K562 (cell line): ENCODE data around the gene CCDC116. TPM values are rescaled to one million over a fixed set of nuclear protein-coding genes. Genes with fewer than 3 reads are reported as not detected.

Source experiments
- ATAC-seq: fragments of 200-7000 bp; cut with Tn5 transposase; 3 replicates; pipeline ENCODE4 v1.9.1; 2020; ENCODE audit warnings: moderate library complexity
- BruUV-seq: library from RNA; stranded (reverse); fragments of 400-500 nt; replicated peaks from 2 replicates; lab custom pipeline; 2021; lab: Mats Ljungman, UMichigan
- CTCF ChIA-PET: fragments of 300-600 bp; formaldehyde crosslinking; extraction: SDS; loops from one replicate; lab custom pipeline; 2021; ENCODE audit warnings: low intra/inter-chr PET ratio; lab: Yijun Ruan, JAX
- POLR2A ChIA-PET: fragments of 300-600, 350-650 bp; sonication (Branson Sonifier 250); formaldehyde crosslinking; extraction: SDS; loops from one replicate; lab custom pipeline; 2021; ENCODE audit warnings: antibody characterized with exemption, inconsistent platforms; lab: Yijun Ruan, JAX
- DNase-seq, 4 experiments: peaks; one replicate each; pipeline versions ENCODE4 v3.0.0 to v3.0.0-alpha.2; 2011 to 2018; ENCODE audit warnings: low spot score in 3 of 4, mixed read lengths in 3 of 4; ENCODE audit errors: extremely low read depth in 1 of 4
- FAIRE-seq: peaks from 2 replicates; lab custom pipeline; 2011; peaks lifted over from hg19 to GRCh38; lab: Jason Lieb, UNC
- H2AFZ ChIP-seq: 2 replicates; pipeline ENCODE4 v1.6.0; 2011; ENCODE audit warnings: low read depth, low read length, control low read depth, inconsistent platforms
- H3K27ac ChIP-seq: fragments of 200-600 bp; 3 replicates; pipeline ENCODE4 v1.8.0; 2011; ENCODE audit warnings: low read depth, mild to moderate bottlenecking, control low read depth, inconsistent platforms, low read length, moderate library complexity, mixed read lengths; ENCODE audit errors: extremely low read depth
- H3K27me3 ChIP-seq, 2 experiments: fragments of 300-600 bp in 1 of 2; 2 replicates in 1 of 2; 3 replicates in 1 of 2; pipeline versions ENCODE4 v1.6.0 to v1.8.0; 2011; ENCODE audit warnings: inconsistent platforms in 2 of 2, low read length in 2 of 2, mild to moderate bottlenecking in 1 of 2, mixed read lengths in 1 of 2, moderate library complexity in 1 of 2; ENCODE audit not compliant: control insufficient read depth in 2 of 2, insufficient read depth in 2 of 2
- H3K36me3 ChIP-seq: fragments of 300-600 bp; 3 replicates; pipeline ENCODE4 v1.8.0; 2011; ENCODE audit warnings: mild to moderate bottlenecking, low read length, inconsistent platforms; ENCODE audit not compliant: control insufficient read depth, insufficient read depth
- H3K4me1 ChIP-seq, 2 experiments: fragments of 200-600 bp in 1 of 2; replicated peaks in 1 of 2; 2 replicates in 1 of 2; 3 replicates in 1 of 2; pipeline versions ENCODE4 v1.5.1 to v1.8.0; 2011; ENCODE audit warnings: inconsistent platforms in 2 of 2, low read length in 2 of 2, mild to moderate bottlenecking in 1 of 2, mixed read lengths in 1 of 2, moderate library complexity in 1 of 2; ENCODE audit not compliant: control insufficient read depth in 2 of 2, insufficient read depth in 2 of 2
- H3K4me2 ChIP-seq: 2 replicates; pipeline ENCODE4 v1.6.1; 2011; ENCODE audit warnings: low read length, control low read depth, inconsistent platforms, mixed read lengths; ENCODE audit not compliant: insufficient read depth
- H3K4me3 ChIP-seq: fragments of 200-600 bp; sonication (generic), shearing (Covaris generic); 2 replicates; pipeline ENCODE4 v1.5.1; 2016; ENCODE audit warnings: control low read depth, inconsistent platforms
- H3K79me2 ChIP-seq: fragments of 200-600 bp; 3 replicates; pipeline ENCODE4 v1.8.0; 2011; ENCODE audit warnings: low read length, inconsistent platforms; ENCODE audit not compliant: control insufficient read depth, insufficient read depth
- H3K9ac ChIP-seq, 2 experiments: 2 replicates each; pipeline versions ENCODE4 v1.6.0 to v1.6.1; 2011; ENCODE audit warnings: low read depth in 2 of 2, low read length in 2 of 2, control low read depth in 1 of 2, inconsistent platforms in 1 of 2, mild to moderate bottlenecking in 1 of 2, mixed read lengths in 1 of 2; ENCODE audit not compliant: insufficient read depth in 1 of 2
- H3K9me1 ChIP-seq: one replicate; pipeline ENCODE4 v1.6.0; 2011; ENCODE audit warnings: inconsistent platforms, mild to moderate bottlenecking, low read length, moderate library complexity; ENCODE audit not compliant: control insufficient read depth, insufficient read depth
- H3K9me3 ChIP-seq: replicated peaks from 2 replicates; pipeline ENCODE4 v1.5.1; 2011; ENCODE audit warnings: low read depth, low read length, inconsistent platforms; ENCODE audit not compliant: control insufficient read depth, insufficient read depth
- H4K20me1 ChIP-seq: replicated peaks from 2 replicates; pipeline ENCODE4 v1.6.1; 2011; ENCODE audit warnings: low read length, inconsistent platforms, mixed read lengths; ENCODE audit not compliant: control insufficient read depth, insufficient read depth
- CREB3 ChIP-seq: fragments of 450-650 bp; conservative IDR thresholded peaks from 2 replicates; pipeline ENCODE4 v1.6.1; 2016; ENCODE audit warnings: missing genetic modification characterization, low read depth, mild to moderate bottlenecking, missing compliant biosample characterization, moderate library complexity
- GATAD2A ChIP-seq: fragments of 450-650 bp; IDR thresholded peaks from 2 replicates; pipeline ENCODE4 v1.6.1; 2017
- GTF2F1 ChIP-seq: IDR thresholded peaks from 2 replicates; pipeline ENCODE4 v1.6.1; 2011; ENCODE audit warnings: low read depth, low read length, improper control_type of control experiment
- HDAC6 ChIP-seq: IDR thresholded peaks from 2 replicates; pipeline ENCODE4 v1.6.1; 2012; ENCODE audit warnings: low read depth, mild to moderate bottlenecking, control low read depth, inconsistent platforms, low read length, moderate library complexity
- JUN ChIP-seq, 2 experiments: sonication (generic) in 1 of 2; formaldehyde crosslinking in 1 of 2; IDR thresholded peaks; 2 replicates each; pipeline versions ENCODE4 v1.6.1 to v1.8.0; 2012 to 2022; ENCODE audit warnings: borderline replicate concordance in 2 of 2, mild to moderate bottlenecking in 2 of 2, improper control_type of control experiment in 1 of 2, low read depth in 1 of 2, low read length in 1 of 2, missing genetic modification reagents in 1 of 2
- JUND ChIP-seq, 2 experiments: IDR thresholded peaks; 2 replicates in 1 of 2; 3 replicates in 1 of 2; pipeline ENCODE4 v1.6.1; 2011; ENCODE audit warnings: borderline replicate concordance in 2 of 2, low read depth in 2 of 2, low read length in 2 of 2, improper control_type of control experiment in 1 of 2, missing biosample characterization in 1 of 2, missing genetic modification characterization in 1 of 2, missing genetic modification reagents in 1 of 2
- MLLT1 ChIP-seq, 2 experiments: fragments of 450-650 bp; IDR thresholded peaks; 2 replicates each; pipeline ENCODE4 v1.6.1; 2016
- RBBP5 ChIP-seq: fragments of 200-600 bp; sonication (generic); IDR thresholded peaks from 2 replicates; pipeline ENCODE4 v1.6.1; 2012; ENCODE audit warnings: borderline replicate concordance, mild to moderate bottlenecking, low read length, control low read depth, inconsistent platforms; ENCODE audit not compliant: insufficient read depth, poor library complexity, severe bottlenecking
- RCOR1 ChIP-seq, 2 experiments: IDR thresholded peaks; 2 replicates each; pipeline ENCODE4 v1.6.1; 2012; ENCODE audit warnings: low read depth in 2 of 2, low read length in 2 of 2, borderline replicate concordance in 1 of 2, improper control_type of control experiment in 1 of 2
- SMAD1 ChIP-seq: fragments of 150-350 bp; IDR thresholded peaks from 2 replicates; pipeline ENCODE4 v1.6.1; 2014; ENCODE audit warnings: low read length, low read depth; ENCODE audit not compliant: partially characterized antibody
- ZMIZ1 ChIP-seq, 2 experiments: fragments of 150-350 bp in 1 of 2; IDR thresholded peaks; 2 replicates each; pipeline ENCODE4 v1.6.1; 2012 to 2016; ENCODE audit warnings: low read depth in 2 of 2, low read length in 2 of 2, mild to moderate bottlenecking in 1 of 2, moderate library complexity in 1 of 2
- WGBS: fragments of 100-300 bp; shearing (Covaris generic); methylation state at CpG from one replicate; pipeline ENCODE4 v1.1.6; 2016; ENCODE audit warnings: low coverage, mixed read lengths; ENCODE audit not compliant: insufficient coverage; ENCODE audit errors: missing lambda C conversion rate; 5-methylcytosine and 5-hydroxymethylcytosine counted together
- in situ Hi-C: fragments of 300-500 bp; cut with MboI; formaldehyde crosslinking; loops from 4 replicates; pipeline ENCODE4 v1.15.0; 2018; ENCODE audit warnings: inconsistent platforms, mixed read lengths
- intact Hi-C: fragments of 100-400 bp; cut with micrococcal nuclease; formaldehyde crosslinking; loops from 2 replicates; pipeline ENCODE4 v1.14.2; 2022
- polyA plus RNA-seq, 8 experiments: library from polyadenylated mRNA; depleted of rRNA in 4 of 8; stranded (reverse) in 5 of 8; unstranded in 3 of 8; fragments of >200 nt; fragmentation: Nextera tagmentation in 2 of 8; fragmentation: Illumina TruSeq in 1 of 8; extraction: Ambion mirVana in 2 of 8; extraction: Trizol in 1 of 8; gene quantifications; 2 replicates each; pipeline versions ENCODE4 v1.2.1 to v1.2.3, GENCODE V29; 2011 to 2014; ENCODE audit warnings: inconsistent platforms in 1 of 8, missing spikeins in 1 of 8
- total RNA-seq, 7 experiments: library from RNA; depleted of rRNA in 6 of 7; stranded (reverse); fragments of >200 nt in 6 of 7; fragmentation: Illumina TruSeq in 2 of 7; extraction: Trizol in 2 of 7; gene quantifications; 2 replicates each; pipeline versions ENCODE4 v1.2.1 to v1.2.3, GENCODE V29; 2011 to 2021; ENCODE audit warnings: low replicate concordance in 1 of 7

The CCDC116 gene
- total and polyA plus RNA-seq, 9 of the 15 experiments (the other 6 are each of a cell fraction or from before 2014, with no cell fraction given), result 1.6 to 11.3 (median 4.7) TPM

GRCh38 chr22:21641789-21642583 is 9.4 kb downstream of the CCDC116 start, which contains the start of gene SDF2L1:
SDF2L1 (plus strand) TSS chr22:21642302; CDS start chr22:21642337, 35 bp downstream.
- ATAC-seq (peak; percentile 94), DNase-seq (peak; percentile 100), FAIRE-seq (peak; percentile 96)
- intact Hi-C loops (loop anchor here (1.0 to 2.0 kb wide), 5 partner anchors 10 to 75 kb away; partner anchors contain the start of genes CCDC116, PPIL2 and UBE2L3), in situ Hi-C loops (loop anchor here (5.0 to 25.0 kb wide), 3 partner anchors 105 to 505 kb away; no protein-coding TSS in a partner anchor)
- no peaks in the 10 kb centered on the region for H3K9me3 ChIP-seq
- under 1% methylated on average over 76 of the region's 76 CpGs for WGBS
- peaks cover 38% of the 10 kb centered on the region for H3K79me2 ChIP-seq
- H3K9ac ChIP-seq, result peak within 1 kb of the TSS; percentile 92 to 97
- peaks cover 31 to 57% of the 10 kb centered on the region in 2 experiments for H3K4me1 ChIP-seq
- H3K9me1 ChIP-seq, result peaks cover 16% of the 10 kb centered on the region
- POLR2A ChIA-PET, result interaction anchor here (0.5 to 76.8 kb wide), 42 partner anchors 17 to 1532 kb away, joined by 3 to 4622 read pairs (median 4); partner anchors contain the start of genes CCDC116, MAPK1, PPIL2 and PPM1F
- peak within 1 kb of the TSS; percentile 95 for H3K4me2 ChIP-seq
- no TSS peak for BruUV-seq
- peak within 1 kb of the TSS; percentile 59 for H3K4me3 ChIP-seq
- peak within 1 kb of the TSS; percentile 97 for H2AFZ ChIP-seq
- H4K20me1 ChIP-seq, result peaks cover 22% of the 10 kb centered on the region
- H3K36me3 ChIP-seq, result peaks cover 34% of the 10 kb centered on the region
- peak within 1 kb of the TSS; percentile 83 for H3K27ac ChIP-seq
- CTCF ChIA-PET, result interaction anchor here (0.6 to 8.8 kb wide), 10 partner anchors 12 to 540 kb away, joined by 3 to 99 read pairs (median 5); partner anchors contain the start of genes CCDC116 and YDJC
- no peaks in the 10 kb centered on the region; a peak in 1 of 5 replicates for H3K27me3 ChIP-seq
- peak; percentile 82 for TF ChIP-seq JUN (IDR thresholded peaks at IDR 0.05; ENCODE audit: borderline replicate concordance, low read depth, low read length)
- TF ChIP-seq JUN (CRISPR knock-in tag; IDR thresholded peaks at IDR 0.05; ENCODE audit: borderline replicate concordance), result no peak
- TF ChIP-seq ZMIZ1 (IDR thresholded peaks at IDR 0.05; ENCODE audit: low read depth in 2 of 2, low read length in 2 of 2), result peak; percentile 52 to 82; a peak in 3 of 4 replicates
- TF ChIP-seq SMAD1, result peak; percentile 85
- no peak for TF ChIP-seq MLLT1 (IDR thresholded peaks at IDR 0.05)
- no peak for TF ChIP-seq CREB3
- TF ChIP-seq JUND (IDR thresholded peaks at IDR 0.05; ENCODE audit: borderline replicate concordance, low read depth, low read length), result peak; percentile 72
- no peak for TF ChIP-seq JUND (tag; IDR thresholded peaks at IDR 0.05; ENCODE audit: borderline replicate concordance, low read depth, low read length)
- peak; percentile 95 for TF ChIP-seq GTF2F1
- no peak for TF ChIP-seq GATAD2A
- peak; percentile 94 for TF ChIP-seq HDAC6
- TF ChIP-seq RCOR1 (IDR thresholded peaks at IDR 0.05; ENCODE audit: borderline replicate concordance in 1 of 2, low read depth in 2 of 2, low read length in 2 of 2), result peak; percentile 10 to 91
- peak; percentile 99 for TF ChIP-seq RBBP5
